Activated effector memory CD4-positive, alpha-beta T cell treated with Interleukin-2 at 50 U/mL for 16 hours (primary cell): ENCODE measurements around the gene PREP.

Source experiments
- DNase-seq: peaks from one replicate; pipeline ENCODE4 v3.0.0-alpha.2; 2020

The PREP gene

GRCh38 chr6:105304825-105305224 is 98.1 kb downstream of the PREP start:
- no peak for DNase-seq

DNA sequence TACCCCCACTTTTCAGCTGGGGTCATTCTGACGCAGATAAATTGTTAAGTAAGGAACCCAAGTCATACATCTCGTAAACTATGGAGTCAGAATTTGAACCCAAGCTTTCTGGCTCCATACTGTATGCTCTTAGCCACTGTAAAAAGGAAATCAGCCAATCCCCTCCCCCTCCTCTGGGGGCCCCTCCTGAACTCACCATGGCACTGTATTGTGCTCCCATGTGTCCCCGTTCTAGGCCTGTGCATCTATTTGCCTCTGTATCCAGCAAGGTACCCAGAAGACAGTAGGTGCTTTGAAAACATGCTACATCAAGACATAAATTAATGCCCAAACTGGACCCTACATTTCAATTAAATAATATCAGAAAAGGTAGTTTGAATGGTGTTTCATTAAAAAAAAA is 98.5 kb downstream of the PREP start:
- DNase-seq, result no peak

DNA sequence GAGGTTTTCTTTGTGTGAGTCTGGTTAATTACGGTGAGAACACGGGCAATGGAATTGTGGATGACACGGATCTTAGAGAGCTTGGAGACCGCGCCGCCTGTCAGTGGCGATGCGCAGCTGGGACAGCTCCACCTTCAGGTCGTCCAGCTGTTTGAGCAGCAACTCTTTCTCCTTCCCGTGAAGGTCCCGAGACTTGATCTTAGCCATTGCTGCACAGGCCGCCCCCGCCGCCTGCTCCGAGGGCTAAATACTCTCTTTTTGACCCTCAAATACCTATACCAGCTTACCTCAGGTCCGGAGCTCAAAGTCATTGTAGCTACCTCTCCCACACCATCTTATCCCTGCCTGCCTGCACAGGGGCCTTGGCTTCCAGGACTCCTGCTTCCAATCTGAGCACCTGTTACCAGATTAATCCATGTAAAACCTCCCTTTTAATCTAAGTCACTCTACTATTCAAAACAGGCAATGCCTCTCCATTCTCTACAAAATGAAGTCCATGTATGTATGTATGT is 100.2 kb downstream of the PREP start:
- no peak for DNase-seq

DNA sequence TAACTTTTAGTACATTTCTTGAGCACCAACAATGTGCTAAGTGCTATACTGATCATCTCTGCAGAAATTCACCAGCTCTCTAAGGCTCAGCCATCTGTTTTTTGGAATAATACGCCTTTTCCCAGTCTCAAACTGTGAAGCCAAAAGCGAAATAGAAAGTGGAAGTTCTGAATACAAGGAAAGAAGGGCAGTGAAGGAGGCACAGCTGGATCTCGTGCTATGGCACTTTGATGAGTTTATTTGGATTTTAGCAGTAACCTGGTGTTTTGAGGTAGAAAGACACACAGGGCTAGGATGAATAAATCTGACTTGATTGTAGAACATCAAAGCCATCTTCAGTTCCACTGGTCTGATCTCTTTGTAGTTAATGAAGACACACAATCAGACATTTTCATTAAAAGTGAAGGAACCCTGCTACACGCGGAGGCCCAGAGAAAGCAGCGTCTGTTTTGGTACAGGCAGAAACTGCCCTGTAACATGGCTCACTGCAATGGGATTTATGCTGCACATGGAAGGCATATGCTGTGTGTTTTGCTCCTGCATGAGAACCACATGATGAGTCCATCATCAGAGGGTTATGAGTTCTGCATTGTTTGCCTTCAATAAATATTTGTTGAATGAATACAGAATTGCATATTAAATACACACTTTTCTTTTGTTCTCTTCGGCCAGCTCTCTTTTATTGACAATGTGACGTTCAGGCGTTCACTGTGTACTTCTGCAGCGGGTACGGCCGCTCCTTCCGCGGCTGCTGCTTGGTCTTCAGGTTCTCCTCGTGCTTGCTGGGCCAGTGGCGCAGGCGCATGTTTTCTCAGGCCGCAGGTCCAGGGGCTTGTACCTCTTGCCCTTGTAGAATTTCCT is 100.9 kb downstream of the PREP start:
- DNase-seq, result no peak

- DNase-seq, result no peak
Measured at GRCh38 chr6:105301072-105301503, 101.8 kb downstream of the PREP start.

DNA sequence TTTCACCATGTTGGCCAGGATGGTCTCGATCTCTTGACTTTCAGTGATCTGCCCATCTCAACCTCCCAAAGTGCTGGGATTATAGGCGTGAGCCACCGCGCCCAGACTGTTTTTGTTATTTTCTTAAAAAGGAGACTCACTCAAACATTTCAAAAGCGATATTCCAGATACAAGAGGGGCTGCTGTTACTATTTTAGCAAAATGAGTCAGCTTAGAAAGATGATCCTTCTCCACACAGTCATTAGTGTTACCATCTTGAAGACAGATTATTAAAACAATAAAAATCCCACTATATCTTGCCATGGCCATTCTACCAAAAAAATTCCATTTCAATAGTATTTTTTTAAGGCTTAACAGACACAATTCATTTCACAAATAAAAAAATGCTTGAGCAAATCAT is 102.8 kb downstream of the PREP start:
- DNase-seq, result no peak

GRCh38 chr6:105294129-105294528 is 108.8 kb downstream of the PREP start:
- DNase-seq, result no peak

DNA sequence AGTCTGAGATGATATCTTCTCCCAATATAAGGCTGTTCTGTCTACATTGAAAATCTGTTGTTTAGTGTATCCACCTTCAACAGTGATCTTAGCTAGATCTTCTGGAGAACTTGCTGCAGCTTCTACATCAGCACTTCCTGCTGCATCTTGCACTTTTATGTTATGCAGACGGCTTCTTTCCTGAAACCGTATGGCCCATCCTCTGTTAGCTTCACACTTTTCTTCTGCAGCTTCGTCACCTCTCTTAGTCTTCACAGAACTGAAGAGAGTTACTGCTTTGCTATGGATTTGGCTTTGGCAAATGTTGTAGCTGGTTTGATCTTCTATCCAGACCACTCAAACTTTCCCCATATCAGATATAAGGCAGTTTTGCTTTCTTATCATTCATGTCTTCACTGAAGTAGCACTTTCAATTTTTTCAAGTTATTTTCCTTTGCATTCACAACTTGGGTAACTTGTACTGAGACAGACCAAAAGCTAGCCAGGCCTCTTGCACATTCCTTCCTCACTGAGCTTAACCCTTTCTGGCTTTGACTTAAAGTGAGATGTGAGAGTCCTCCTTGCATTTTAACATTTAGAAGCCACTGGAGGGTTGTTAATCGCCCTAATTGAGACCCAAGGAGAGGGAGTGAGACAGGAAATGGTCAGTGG is 110.1 kb downstream of the PREP start:
- DNase-seq, result no peak

GRCh38 chr6:105291525-105291924 is 111.4 kb downstream of the PREP start:
- DNase-seq, result no peak

DNA sequence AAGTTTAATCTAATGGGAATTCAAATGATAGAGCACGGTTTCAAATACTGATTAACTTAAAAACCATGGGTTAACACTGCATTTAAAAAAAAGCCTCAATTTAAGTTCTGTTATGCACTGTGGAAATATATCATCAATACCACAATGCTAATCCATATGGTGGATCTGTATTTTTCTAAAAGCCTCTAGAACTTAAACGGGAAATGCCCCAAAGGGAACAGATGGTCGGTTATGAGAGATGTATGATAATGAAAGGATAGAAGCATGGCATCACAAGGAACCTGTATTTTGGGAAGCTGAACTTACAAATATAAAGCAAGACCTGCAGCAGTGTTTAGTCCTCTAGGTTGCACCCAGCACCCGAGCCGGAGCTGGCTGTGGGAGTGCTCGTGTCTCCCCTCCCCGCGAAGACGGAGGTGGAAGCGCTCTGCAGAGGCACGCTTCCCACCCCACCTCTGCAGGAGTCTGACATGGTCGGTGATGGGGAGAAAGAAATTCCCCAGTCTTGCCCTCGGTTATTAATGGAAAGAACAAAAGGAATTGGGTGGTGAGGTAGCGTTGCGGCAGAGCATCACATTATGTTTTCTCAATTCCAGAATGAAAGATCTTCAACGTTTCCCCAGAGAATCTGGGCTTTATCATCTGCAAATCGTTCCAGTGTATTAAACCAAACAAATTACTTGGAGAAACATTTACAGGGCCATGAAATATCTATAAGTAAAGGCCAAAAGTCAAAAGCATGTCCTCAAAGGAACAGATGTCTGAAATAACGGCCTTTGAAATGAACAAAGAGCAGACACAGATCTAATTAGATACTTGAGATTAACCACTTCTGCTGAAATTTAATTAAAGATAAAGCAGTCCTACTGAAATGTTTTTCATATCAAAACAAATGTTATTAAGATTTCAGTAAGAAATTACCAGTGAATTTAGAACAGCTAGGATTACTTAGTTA is 120.0 kb downstream of the PREP start:
- no peak for DNase-seq

DNA sequence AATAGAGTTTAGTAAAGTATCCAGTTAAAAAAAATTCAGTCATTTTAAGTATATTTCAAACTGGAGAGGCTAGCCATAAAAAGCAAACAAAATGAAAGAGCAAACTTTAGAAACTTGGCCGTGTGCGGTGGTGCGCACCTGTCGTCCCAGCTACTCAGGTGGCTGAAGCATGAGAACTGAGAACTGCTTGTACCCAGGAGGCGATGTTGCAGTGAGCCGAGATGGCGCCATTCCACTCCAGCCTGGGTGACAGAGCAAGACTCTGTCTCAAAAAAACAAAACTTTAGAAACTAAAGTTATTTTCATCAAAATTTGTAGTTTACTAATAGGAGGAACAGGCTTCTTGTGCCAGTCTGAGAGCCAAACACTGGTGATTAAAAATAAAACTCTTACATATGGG is 122.8 kb downstream of the PREP start:
- no peak for DNase-seq

DNA sequence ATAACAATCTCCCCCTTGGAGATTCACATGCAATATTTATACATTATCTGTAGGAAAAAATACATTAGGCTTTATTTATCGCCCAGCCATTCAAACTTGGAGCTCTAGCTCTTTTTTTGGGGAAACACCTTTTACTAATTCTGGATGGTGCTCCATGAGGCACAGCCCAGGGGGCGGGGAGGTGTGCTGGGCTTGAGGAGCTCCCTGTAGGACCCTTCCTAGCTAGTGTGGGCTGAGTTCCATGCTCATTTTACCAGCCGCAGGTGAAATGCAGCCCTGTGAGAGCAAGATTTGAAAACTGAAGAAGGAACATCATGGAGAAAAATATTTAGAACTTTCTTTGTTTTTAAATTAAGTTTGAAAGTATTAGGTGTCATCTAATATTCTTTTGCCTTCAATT is 123.4 kb downstream of the PREP start:
- no peak for DNase-seq

DNA sequence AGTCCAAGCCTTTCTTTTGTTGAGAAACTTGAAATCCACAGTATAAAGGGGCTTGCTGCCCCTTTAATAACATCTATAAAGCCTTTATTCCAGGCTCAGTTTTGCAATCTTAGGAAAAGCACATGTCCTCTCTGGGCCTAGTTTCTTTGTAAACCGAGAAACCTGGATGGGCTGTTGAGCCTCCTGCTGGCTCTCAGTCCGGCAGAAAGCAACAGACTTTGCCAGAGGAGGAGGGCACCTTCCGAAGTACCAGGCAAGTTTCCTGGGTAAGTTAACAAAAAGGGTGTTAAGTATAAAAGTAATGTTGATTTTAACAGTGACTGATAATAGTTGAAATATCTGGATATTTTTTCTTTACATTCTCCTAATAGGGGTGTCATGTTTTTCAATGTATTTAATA is 124.1 kb downstream of the PREP start:
- no peak for DNase-seq

DNA sequence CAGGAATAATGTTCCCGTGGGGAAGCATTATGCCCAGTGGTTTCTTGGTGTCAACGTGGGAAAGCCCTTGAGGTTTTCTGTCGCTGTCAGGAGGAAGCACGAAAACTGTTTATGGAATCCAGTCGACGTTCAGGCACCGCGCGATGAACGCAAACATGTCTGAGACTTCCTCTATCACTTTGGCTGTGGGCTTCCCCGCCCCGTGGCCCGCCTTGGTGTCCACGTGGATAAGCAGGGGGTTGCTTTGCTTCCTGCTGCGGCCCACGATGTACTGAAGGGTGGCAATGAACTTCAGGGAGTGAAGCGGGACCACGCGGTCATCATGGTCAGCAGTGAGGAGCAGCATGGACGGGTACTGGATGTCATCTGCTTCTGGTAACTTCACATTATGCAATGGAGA is 124.8 kb downstream of the PREP start:
- no peak for DNase-seq

DNA sequence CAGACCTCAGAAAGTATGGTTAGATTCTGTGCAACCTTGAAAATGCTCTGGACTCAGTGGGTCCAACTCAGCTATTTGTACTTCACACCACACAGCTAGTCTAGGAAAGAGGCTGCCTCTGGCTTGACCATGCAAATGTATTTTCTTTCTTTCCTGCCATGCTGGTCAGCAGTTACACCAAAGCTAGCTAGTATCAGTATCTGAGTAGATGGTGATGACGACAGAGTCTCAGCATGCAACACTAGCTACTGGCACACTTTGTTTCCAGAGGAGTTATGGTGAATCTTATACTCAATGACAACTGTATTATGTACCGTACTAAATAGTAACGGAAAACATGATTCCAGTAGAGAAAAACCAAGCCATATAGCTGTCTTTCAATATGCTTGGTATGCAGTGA is 126.5 kb downstream of the PREP start:
- DNase-seq, result no peak

- no peak for DNase-seq
Measured at GRCh38 chr6:105275542-105275941, 127.3 kb downstream of the PREP start.

- DNase-seq, result no peak
Measured at GRCh38 chr6:105274678-105275077, 128.2 kb downstream of the PREP start.

DNA sequence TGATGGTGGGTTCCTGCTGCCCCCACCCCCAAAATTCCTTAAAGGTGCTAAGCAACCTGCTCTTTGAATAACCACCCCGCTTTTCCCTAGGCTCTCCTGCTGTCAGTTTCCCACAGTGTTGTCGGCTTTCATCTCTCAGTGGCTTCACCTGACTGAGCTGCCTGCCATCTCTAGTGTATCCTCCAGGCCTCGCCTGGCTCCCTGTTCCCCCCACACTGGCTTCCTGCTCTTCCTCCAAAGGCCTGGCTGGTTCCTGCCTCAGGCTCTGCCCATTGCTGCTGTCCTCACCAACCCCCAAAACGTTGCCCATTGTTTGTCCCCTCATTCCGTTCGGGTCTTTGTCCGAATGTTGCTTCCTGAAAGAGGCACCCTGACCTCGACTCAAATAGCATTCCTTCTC is 129.3 kb downstream of the PREP start:
- no peak for DNase-seq

DNA sequence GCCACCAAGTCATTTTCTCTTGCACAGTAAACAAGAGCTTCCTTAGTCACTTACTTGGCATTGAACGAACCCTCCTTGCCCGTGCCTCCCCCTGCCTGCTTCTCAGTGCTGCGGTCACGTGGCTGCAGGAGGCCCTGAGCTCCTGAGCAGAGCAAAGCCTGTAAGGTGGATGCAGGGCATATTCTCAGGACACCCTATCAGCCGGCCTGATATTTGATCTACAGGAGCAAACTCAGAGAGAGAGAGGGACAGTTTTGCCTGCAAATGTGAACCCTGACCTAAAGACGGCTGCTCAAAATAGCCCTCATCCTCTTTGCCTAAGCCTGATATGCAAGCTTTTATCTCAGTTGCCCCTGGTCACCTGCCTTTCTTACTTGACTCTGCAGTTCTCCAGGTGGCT is 130.1 kb downstream of the PREP start:
- DNase-seq, result no peak

GRCh38 chr6:105270511-105270910 is 132.4 kb downstream of the PREP start:
- no peak for DNase-seq

DNA sequence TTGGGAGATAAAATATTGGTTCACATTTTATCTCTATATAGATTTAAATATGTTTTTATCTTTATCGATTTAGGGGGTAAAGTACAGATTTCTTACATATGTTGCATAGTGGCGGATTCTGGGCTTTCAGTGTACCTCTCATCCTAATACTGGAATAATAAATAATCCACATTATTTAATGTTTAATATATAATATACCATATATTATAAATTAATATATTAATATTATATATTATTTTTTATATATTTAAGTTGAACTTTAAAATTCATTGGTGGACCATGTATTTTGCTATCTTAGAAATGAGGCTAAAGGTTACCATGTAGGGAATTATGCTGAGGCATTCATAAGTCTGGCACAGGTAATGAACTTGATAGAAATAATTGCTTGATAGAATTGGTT is 133.5 kb downstream of the PREP start:
- DNase-seq, result no peak

DNA sequence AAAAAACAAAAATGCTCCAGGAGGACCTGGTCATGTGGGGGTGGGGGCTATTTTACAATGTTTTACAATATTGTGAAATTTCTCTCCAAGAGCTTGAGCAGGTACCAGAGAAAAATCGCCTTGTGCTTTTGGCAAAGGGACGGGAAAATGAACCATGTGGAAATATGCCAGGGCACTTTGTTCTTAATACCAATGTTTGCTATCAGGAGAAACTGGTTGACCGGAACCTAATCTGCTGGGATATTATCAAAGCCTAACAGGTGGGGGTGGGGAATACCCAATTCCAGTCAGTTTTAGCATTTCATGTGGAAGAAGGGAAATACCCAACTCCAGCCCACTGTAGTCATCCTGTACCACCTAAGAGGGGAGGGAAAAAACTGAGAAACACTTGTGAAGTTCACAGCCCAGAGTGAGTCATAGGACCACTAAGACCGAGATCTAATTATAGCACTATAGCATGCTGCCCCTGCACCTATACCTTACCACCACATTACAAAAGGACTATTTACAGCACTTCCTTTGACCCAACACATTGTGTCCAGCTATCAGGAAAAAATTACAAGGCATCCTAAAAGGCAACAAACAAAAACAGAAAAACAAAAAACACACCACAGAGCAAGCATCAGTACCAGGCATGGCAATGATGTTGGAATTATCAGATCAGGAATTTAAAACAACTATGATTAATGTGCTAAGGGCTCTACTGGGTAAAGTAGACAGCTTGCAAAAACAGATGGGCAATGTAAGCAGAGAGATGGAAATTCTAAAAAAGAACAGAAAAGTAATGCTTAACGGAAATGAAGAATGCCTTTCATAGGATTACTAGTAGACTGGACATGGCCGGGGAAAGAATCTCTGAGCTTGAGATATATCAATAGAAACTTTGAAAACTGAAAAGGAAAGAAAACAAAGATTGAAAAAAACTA is 138.9 kb downstream of the PREP start:
- no peak for DNase-seq
